ENCODE data around the gene CCDC61.
A peak's percentile ranks its signal among the peaks of the same experiment; 100 is the strongest.

Gene CCDC61

DNA sequence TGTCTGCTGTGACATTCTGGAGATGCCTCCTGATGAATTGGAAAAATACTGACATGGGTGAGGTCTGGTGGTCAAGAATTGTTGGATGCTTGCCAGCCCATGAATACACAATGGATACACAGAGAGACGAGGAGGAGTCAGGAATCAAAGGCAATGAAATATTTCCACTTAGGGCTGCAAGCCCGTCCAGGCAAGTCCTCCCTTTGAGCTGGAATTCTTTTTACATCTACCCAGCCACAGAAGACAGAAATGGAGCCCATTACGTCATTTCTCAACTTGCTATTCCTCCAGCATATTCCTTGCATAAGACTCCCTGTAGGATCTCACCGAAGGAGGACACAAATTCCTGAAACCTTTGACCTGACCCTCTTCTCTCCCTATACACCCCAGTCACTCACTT, 61.3 kb downstream of the CCDC61 start:
- H3K4me3 ChIP-seq (replicated peaks; ENCODE audit: low read depth, low read length), result no peak overlapping the region
- no peak for TF ChIP-seq CTCF (IDR thresholded peaks at IDR 0.05; ENCODE audit: low read length, missing control alignments)
- DNase-seq (ENCODE audit: low read depth), result no peak

DNA sequence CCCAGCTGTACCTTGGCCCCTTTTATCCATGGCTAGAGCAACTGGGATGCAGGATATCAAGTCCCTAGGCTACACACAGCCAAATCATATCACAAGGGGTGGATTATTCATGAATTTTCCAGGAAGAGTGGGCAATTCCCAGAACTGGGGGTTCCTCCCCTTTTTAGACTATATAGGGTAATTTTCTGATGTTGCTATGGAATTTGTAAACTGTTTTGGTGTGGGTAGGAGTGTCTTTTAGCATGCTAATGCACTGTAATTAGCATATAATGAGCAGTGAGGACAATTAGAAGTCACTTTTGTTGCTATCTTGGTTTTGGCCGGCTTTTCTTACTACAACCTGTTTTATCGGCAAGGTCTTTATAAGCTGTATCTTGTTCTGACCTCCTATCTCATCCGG, 63.5 kb downstream of the CCDC61 start:
- no peak for TF ChIP-seq CTCF (IDR thresholded peaks at IDR 0.05; ENCODE audit: low read length, missing control alignments)
- no peak for DNase-seq (ENCODE audit: low read depth)
- H3K4me3 ChIP-seq (replicated peaks; ENCODE audit: low read depth, low read length), result no peak overlapping the region

- DNase-seq (ENCODE audit: low read depth), result no peak
- TF ChIP-seq CTCF (IDR thresholded peaks at IDR 0.05; ENCODE audit: low read length, missing control alignments), result no peak
- no peak overlapping the region for H3K4me3 ChIP-seq (replicated peaks; ENCODE audit: low read depth, low read length)
Observed at GRCh38 chr19:46060012-46060411, 64.7 kb downstream of the CCDC61 start.

- no peak overlapping the region for H3K4me3 ChIP-seq (replicated peaks; ENCODE audit: low read depth, low read length)
- no peak for TF ChIP-seq CTCF (IDR thresholded peaks at IDR 0.05; ENCODE audit: low read length, missing control alignments)
- no peak for DNase-seq (ENCODE audit: low read depth)
Observed at GRCh38 chr19:46063201-46063600, 67.9 kb downstream of the CCDC61 start.

GRCh38 chr19:46065486-46066071, 70.3 kb downstream of the CCDC61 start:
- DNase-seq (ENCODE audit: low read depth), result peak; percentile 51
- no peak overlapping the region for H3K4me3 ChIP-seq (replicated peaks; ENCODE audit: low read depth, low read length)

DNA sequence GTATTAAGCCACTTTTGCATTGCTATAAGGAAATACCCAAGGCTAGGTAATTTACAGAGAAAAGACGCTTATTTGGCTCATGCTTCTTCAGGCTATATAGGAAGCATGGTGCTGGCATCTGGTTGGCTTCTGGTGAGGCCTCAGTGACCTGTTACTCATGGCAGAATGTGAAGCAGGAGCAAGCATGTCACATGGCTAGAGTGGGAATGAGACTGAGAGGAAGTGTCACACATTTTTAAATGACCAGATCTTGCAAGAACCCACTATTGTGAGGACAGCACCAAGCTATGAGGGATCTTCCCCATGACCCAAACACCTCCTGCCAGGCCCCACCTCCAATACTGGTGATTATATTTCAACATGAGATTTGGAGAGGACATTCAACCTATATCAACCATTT, 71.2 kb downstream of the CCDC61 start:
- no peak for DNase-seq (ENCODE audit: low read depth)
- no peak for TF ChIP-seq CTCF (IDR thresholded peaks at IDR 0.05; ENCODE audit: low read length, missing control alignments)
- no peak overlapping the region for H3K4me3 ChIP-seq (replicated peaks; ENCODE audit: low read depth, low read length)

More at GRCh38 chr19:46065486-46066071, 70.3 kb downstream of the CCDC61 start:
- no peak for TF ChIP-seq CTCF (IDR thresholded peaks at IDR 0.05; ENCODE audit: low read length, missing control alignments)

DNA sequence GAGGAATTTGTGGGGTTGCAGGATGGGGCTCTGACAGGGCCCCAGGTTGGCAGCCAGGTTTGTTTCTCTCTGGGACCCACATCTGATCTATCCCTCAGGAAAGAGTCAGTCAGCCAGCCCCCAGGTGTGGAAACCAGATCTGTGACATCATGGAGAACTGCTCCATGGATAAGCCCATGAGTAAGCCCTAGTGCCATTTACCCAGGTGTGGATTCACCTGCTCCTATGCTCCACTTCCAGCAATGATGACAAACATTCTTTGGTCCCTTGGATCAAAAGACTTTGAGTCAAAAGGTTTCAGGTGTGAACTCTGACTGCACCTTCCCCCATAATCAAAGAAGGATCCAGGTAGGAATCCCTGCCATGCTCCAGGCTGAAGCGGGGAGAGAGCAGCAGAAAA, 72.4 kb downstream of the CCDC61 start:
- DNase-seq (ENCODE audit: low read depth), result no peak
- no peak overlapping the region for H3K4me3 ChIP-seq (replicated peaks; ENCODE audit: low read depth, low read length)
- no peak for TF ChIP-seq CTCF (IDR thresholded peaks at IDR 0.05; ENCODE audit: low read length, missing control alignments)

Data from fibroblast of pulmonary artery (primary cell).